HG03135 (cell line): ENCODE measurements around the gene GPC5.
"Not testable (repeated sequence)": the region's sequence is repeated elsewhere in the genome, so short reads cannot be mapped to it uniquely, and the experiment has no call there.

Experiments used
- ATAC-seq: cut with Tn5 transposase; IDR thresholded peaks from one replicate; pipeline ENCODE4 v1.9.1; 2021; ENCODE audit warnings: mild to moderate bottlenecking, moderate library complexity; ENCODE audit not compliant: unreplicated experiment

Gene GPC5

GRCh38 chr13:91398413-91399188 is at the start of gene GPC5:
GPC5 (plus strand) TSS chr13:91398621.
- ATAC-seq, result peak; percentile 98

GRCh38 chr13:91348906-91349435 is 49.5 kb upstream of the GPC5 start:
- ATAC-seq, result peak; percentile 57

GRCh38 chr13:91349992-91350911 is 48.2 kb upstream of the GPC5 start:
- no peak for ATAC-seq

GRCh38 chr13:91351123-91351522 is 47.3 kb upstream of the GPC5 start:
- no peak for ATAC-seq

GRCh38 chr13:91351980-91352379 is 46.4 kb upstream of the GPC5 start:
- ATAC-seq, result no peak

GRCh38 chr13:91352891-91353290 is 45.5 kb upstream of the GPC5 start:
- ATAC-seq, result not testable (repeated sequence)

- ATAC-seq, result no peak
These were observed 44.9 kb upstream of the GPC5 start for GRCh38 chr13:91353494-91353893.

- no peak for ATAC-seq
These were observed 43.2 kb upstream of the GPC5 start for GRCh38 chr13:91355099-91355825.

GRCh38 chr13:91355826-91356710 is 42.4 kb upstream of the GPC5 start:
- ATAC-seq, result no peak

- no peak for ATAC-seq
These were observed 41.4 kb upstream of the GPC5 start for GRCh38 chr13:91356919-91357612.

- ATAC-seq, result no peak
These were observed 40.6 kb upstream of the GPC5 start for GRCh38 chr13:91357613-91358386.

GRCh38 chr13:91358387-91358782 is 40.0 kb upstream of the GPC5 start:
- no peak for ATAC-seq

GRCh38 chr13:91359111-91359510 is 39.3 kb upstream of the GPC5 start:
- no peak for ATAC-seq

- ATAC-seq, result no peak
These were observed 38.8 kb upstream of the GPC5 start for GRCh38 chr13:91359631-91360030.

GRCh38 chr13:91360246-91360751 is 38.1 kb upstream of the GPC5 start:
- ATAC-seq, result no peak

GRCh38 chr13:91361755-91362271 is 36.6 kb upstream of the GPC5 start:
- ATAC-seq, result no peak

GRCh38 chr13:91362908-91363307 is 35.5 kb upstream of the GPC5 start:
- ATAC-seq, result no peak

GRCh38 chr13:91368101-91368500 is 30.3 kb upstream of the GPC5 start:
- ATAC-seq, result peak; percentile 41
